ENCODE measurements around the gene CEP72.

- no peak for TF ChIP-seq CTCF (IDR thresholded peaks at IDR 0.05)
- TF ChIP-seq POLR2A (IDR thresholded peaks at IDR 0.05), result no peak
- no peak for TF ChIP-seq EP300 (IDR thresholded peaks at IDR 0.05)
Measured at GRCh38 chr5:582936-583635, 29.1 kb upstream of the CEP72 start.
